ENCODE measurements around the gene LSM10.

Gene LSM10

GRCh38 chr1:36420836-36421317, 23.2 kb upstream of the LSM10 start:
- peak; percentile 64 for DNase-seq (ENCODE audit: extremely low read depth, low read depth)
- peak; percentile 97 for TF ChIP-seq CTCF (IDR thresholded peaks at IDR 0.05; ENCODE audit: low read depth, low read length)

- DNase-seq (ENCODE audit: extremely low read depth, low read depth), result no peak
- TF ChIP-seq CTCF (IDR thresholded peaks at IDR 0.05; ENCODE audit: low read depth, low read length), result no peak
Measured at GRCh38 chr1:36420409-36420808, 22.7 kb upstream of the LSM10 start.

GRCh38 chr1:36419569-36419968, 21.9 kb upstream of the LSM10 start:
- TF ChIP-seq CTCF (IDR thresholded peaks at IDR 0.05; ENCODE audit: low read depth, low read length), result no peak
- no peak for DNase-seq (ENCODE audit: extremely low read depth, low read depth)

- TF ChIP-seq CTCF (IDR thresholded peaks at IDR 0.05; ENCODE audit: low read depth, low read length), result no peak
- no peak for DNase-seq (ENCODE audit: extremely low read depth, low read depth)
Measured at GRCh38 chr1:36419140-36419539, 21.4 kb upstream of the LSM10 start.

GRCh38 chr1:36417931-36418330, 20.2 kb upstream of the LSM10 start:
- TF ChIP-seq CTCF (IDR thresholded peaks at IDR 0.05; ENCODE audit: low read depth, low read length), result no peak
- DNase-seq (ENCODE audit: extremely low read depth, low read depth), result no peak

GRCh38 chr1:36415661-36416326, 18.1 kb upstream of the LSM10 start:
- TF ChIP-seq CTCF (IDR thresholded peaks at IDR 0.05; ENCODE audit: low read depth, low read length), result no peak
- DNase-seq (ENCODE audit: extremely low read depth, low read depth), result no peak

GRCh38 chr1:36414384-36414783, 16.7 kb upstream of the LSM10 start:
- no peak for TF ChIP-seq CTCF (IDR thresholded peaks at IDR 0.05; ENCODE audit: low read depth, low read length)

More at GRCh38 chr1:36414384-36414783, 16.7 kb upstream of the LSM10 start:
- no peak for DNase-seq (ENCODE audit: extremely low read depth, low read depth)
